Measurements from ENCODE around the gene TINAGL1.

Gene TINAGL1

GRCh38 chr1:31576201-31576669 lies at the start of gene TINAGL1:
TINAGL1 (plus strand) TSS chr1:31576515; CDS start chr1:31577149, 634 bp downstream.
- no peak within 1 kb of the TSS for H3K27ac ChIP-seq

GRCh38 chr1:31529999-31530684 lies 46.2 kb upstream of the TINAGL1 start:
- no peak for DNase-seq
- H3K36me3 ChIP-seq, result no peaks in the 10 kb centered on the region
- no peak overlapping the region for H3K27ac ChIP-seq
- H3K4me3 ChIP-seq (ENCODE audit: low read depth, low read length), result no peak overlapping the region
- TF ChIP-seq CTCF (IDR thresholded peaks at IDR 0.05; ENCODE audit: low read depth, low read length), result no peak
- no peaks in the 10 kb centered on the region for H3K27me3 ChIP-seq (ENCODE audit: insufficient read depth, low read depth, severe bottlenecking)
- no peaks in the 10 kb centered on the region for H3K9me3 ChIP-seq (ENCODE audit: severe bottlenecking)

More at GRCh38 chr1:31576201-31576669, at the start of gene TINAGL1:
- H3K4me3 ChIP-seq (ENCODE audit: low read depth, low read length), result no peak within 1 kb of the TSS
- no peaks in the 10 kb centered on the region for H3K9me3 ChIP-seq (ENCODE audit: severe bottlenecking)
- H3K27me3 ChIP-seq (ENCODE audit: insufficient read depth, low read depth, severe bottlenecking), result no peaks in the 10 kb centered on the region
- no peaks in the 10 kb centered on the region for H3K36me3 ChIP-seq
- TF ChIP-seq CTCF (IDR thresholded peaks at IDR 0.05; ENCODE audit: low read depth, low read length), result no peak
- no peak for DNase-seq

- no peak overlapping the region for H3K27ac ChIP-seq
- no peaks in the 10 kb centered on the region for H3K27me3 ChIP-seq (ENCODE audit: insufficient read depth, low read depth, severe bottlenecking)
- DNase-seq, result no peak
- TF ChIP-seq CTCF (IDR thresholded peaks at IDR 0.05; ENCODE audit: low read depth, low read length), result no peak
- H3K4me3 ChIP-seq (ENCODE audit: low read depth, low read length), result no peak overlapping the region
- H3K9me3 ChIP-seq (ENCODE audit: severe bottlenecking), result no peaks in the 10 kb centered on the region
- H3K36me3 ChIP-seq, result no peaks in the 10 kb centered on the region
Measured at GRCh38 chr1:31531177-31531999, 44.9 kb upstream of the TINAGL1 start.

GRCh38 chr1:31532173-31532572 lies 44.1 kb upstream of the TINAGL1 start:
- DNase-seq, result no peak
- no peak overlapping the region for H3K4me3 ChIP-seq (ENCODE audit: low read depth, low read length)
- no peaks in the 10 kb centered on the region for H3K36me3 ChIP-seq
- TF ChIP-seq CTCF (IDR thresholded peaks at IDR 0.05; ENCODE audit: low read depth, low read length), result no peak
- no peak overlapping the region for H3K27ac ChIP-seq
- H3K27me3 ChIP-seq (ENCODE audit: insufficient read depth, low read depth, severe bottlenecking), result no peaks in the 10 kb centered on the region
- H3K9me3 ChIP-seq (ENCODE audit: severe bottlenecking), result no peaks in the 10 kb centered on the region

- H3K27ac ChIP-seq, result no peak overlapping the region
- no peaks in the 10 kb centered on the region for H3K9me3 ChIP-seq (ENCODE audit: severe bottlenecking)
- H3K36me3 ChIP-seq, result no peaks in the 10 kb centered on the region
- no peak for TF ChIP-seq CTCF (IDR thresholded peaks at IDR 0.05; ENCODE audit: low read depth, low read length)
- H3K27me3 ChIP-seq (ENCODE audit: insufficient read depth, low read depth, severe bottlenecking), result no peaks in the 10 kb centered on the region
- DNase-seq, result no peak
- no peak overlapping the region for H3K4me3 ChIP-seq (ENCODE audit: low read depth, low read length)
Measured at GRCh38 chr1:31535561-31535960, 40.8 kb upstream of the TINAGL1 start.
